Naive thymus-derived CD4-positive, alpha-beta T cell (primary cell): ENCODE measurements around the gene XAGE3. TPM values are rescaled to one million over a fixed set of nuclear protein-coding genes. Genes with fewer than 3 reads are reported as not detected.
A peak's percentile ranks its signal among the peaks of the same experiment; 100 is the strongest.
"Not testable (repeated sequence)": the region's sequence is repeated elsewhere in the genome, so short reads cannot be mapped to it uniquely, and the experiment has no call there.

Experiments
- ATAC-seq: fragments of 150-1000 bp; cut with Tn5 transposase; 2 replicates; pipeline ENCODE4 v1.10.0; 2021; ENCODE audit warnings: mild to moderate bottlenecking, moderate library complexity
- CTCF ChIA-PET: fragments of 350-600 bp; sonication (Branson Sonifier 250); formaldehyde crosslinking; loops from one replicate; lab custom pipeline; 2021; ENCODE audit warnings: antibody characterized with exemption; lab: Charles Lee
- POLR2A ChIA-PET: fragments of 350-600 bp; sonication (Branson Sonifier 250); formaldehyde crosslinking; loops from one replicate; lab custom pipeline; 2021; ENCODE audit warnings: antibody characterized with exemption, inconsistent platforms; lab: Charles Lee
- DNase-seq, 9 donors: peaks; one replicate each; pipeline versions ENCODE4 v3.0.0 to v3.0.0-alpha.2; 2020 to 2022; ENCODE audit warnings: mixed read lengths in 1 of 9
- H3K27ac ChIP-seq: one replicate; pipeline ENCODE4 v1.7.0; 2013; ENCODE audit warnings: mild to moderate bottlenecking, low read depth, low read length, moderate library complexity
- H3K27me3 ChIP-seq, 2 donors: one replicate each; pipeline ENCODE4 v1.7.0; 2013; ENCODE audit warnings: low read length in 2 of 2, mild to moderate bottlenecking in 2 of 2, moderate library complexity in 2 of 2; ENCODE audit not compliant: control insufficient read depth in 2 of 2, insufficient read depth in 2 of 2
- H3K36me3 ChIP-seq, 3 experiments: 1 replicate in 2 of 3; 2 replicates in 1 of 3; pipeline ENCODE4 v1.7.0; 2013; ENCODE audit warnings: low read length in 3 of 3, mild to moderate bottlenecking in 3 of 3, moderate library complexity in 1 of 3; ENCODE audit not compliant: insufficient read depth in 3 of 3, control insufficient read depth in 2 of 3
- H3K4me1 ChIP-seq, 2 donors: one replicate each; pipeline ENCODE4 v1.7.0; 2013; ENCODE audit warnings: low read length in 2 of 2, mild to moderate bottlenecking in 2 of 2, moderate library complexity in 1 of 2; ENCODE audit not compliant: control insufficient read depth in 2 of 2, insufficient read depth in 2 of 2
- H3K4me3 ChIP-seq: 2 replicates; pipeline ENCODE4 v1.7.0; 2013; ENCODE audit warnings: mild to moderate bottlenecking, low read length
- H3K9me3 ChIP-seq, 3 experiments: 1 replicate in 2 of 3; 2 replicates in 1 of 3; pipeline ENCODE4 v1.7.0; 2013; ENCODE audit warnings: low read length in 3 of 3; ENCODE audit not compliant: control insufficient read depth in 2 of 3
- H3K27ac Mint-ChIP-seq, 9 donors: one replicate each; pipeline ENCODE4 v1.8.0; 2020 to 2022; ENCODE audit warnings: mixed read lengths in 9 of 9, mild to moderate bottlenecking in 8 of 9, moderate library complexity in 5 of 9, inconsistent platforms in 2 of 9
- H3K27me3 Mint-ChIP-seq, 5 donors: one replicate each; pipeline ENCODE4 v1.8.0; 2021 to 2022; ENCODE audit warnings: mixed read lengths in 5 of 5, mild to moderate bottlenecking in 1 of 5
- H3K36me3 Mint-ChIP-seq, 5 donors: one replicate each; pipeline ENCODE4 v1.8.0; 2020 to 2022; ENCODE audit warnings: mixed read lengths in 5 of 5, mild to moderate bottlenecking in 3 of 5, inconsistent platforms in 1 of 5
- H3K4me1 Mint-ChIP-seq, 7 donors: one replicate each; pipeline ENCODE4 v1.8.0; 2020 to 2022; ENCODE audit warnings: mixed read lengths in 7 of 7, mild to moderate bottlenecking in 3 of 7, inconsistent platforms in 1 of 7
- H3K4me3 Mint-ChIP-seq, 10 donors: one replicate each; pipeline ENCODE4 v1.8.0; 2020 to 2022; ENCODE audit warnings: mild to moderate bottlenecking in 10 of 10, mixed read lengths in 10 of 10, moderate library complexity in 6 of 10, inconsistent platforms in 2 of 10
- H3K9me3 Mint-ChIP-seq, 11 donors: one replicate each; pipeline ENCODE4 v1.8.0; 2020 to 2022; ENCODE audit warnings: mixed read lengths in 11 of 11, mild to moderate bottlenecking in 4 of 11, inconsistent platforms in 1 of 11, moderate library complexity in 1 of 11
- intact Hi-C, 2 donors: fragments of 100-400 bp; cut with micrococcal nuclease; formaldehyde crosslinking; loops; one replicate each; pipeline ENCODE4 v1.15.1; 2023
- polyA plus RNA-seq, 2 donors: library from polyadenylated mRNA; unstranded; fragments of 300-500 nt; fragmentation: Illumina TruSeq; gene quantifications; one replicate each; pipeline ENCODE4 v1.2.3, GENCODE V29; 2021
- total RNA-seq, 6 experiments: library from RNA in 5 of 6; stranded (reverse) in 5 of 6; gene quantifications; 1 replicate in 5 of 6; 2 replicates in 1 of 6; pipeline ENCODE4 v1.2.3 and lab custom pipeline; 2021 to 2026

XAGE3 gene
- total and polyA plus RNA-seq, 7 experiments from 2014 or later: not detected

DNA sequence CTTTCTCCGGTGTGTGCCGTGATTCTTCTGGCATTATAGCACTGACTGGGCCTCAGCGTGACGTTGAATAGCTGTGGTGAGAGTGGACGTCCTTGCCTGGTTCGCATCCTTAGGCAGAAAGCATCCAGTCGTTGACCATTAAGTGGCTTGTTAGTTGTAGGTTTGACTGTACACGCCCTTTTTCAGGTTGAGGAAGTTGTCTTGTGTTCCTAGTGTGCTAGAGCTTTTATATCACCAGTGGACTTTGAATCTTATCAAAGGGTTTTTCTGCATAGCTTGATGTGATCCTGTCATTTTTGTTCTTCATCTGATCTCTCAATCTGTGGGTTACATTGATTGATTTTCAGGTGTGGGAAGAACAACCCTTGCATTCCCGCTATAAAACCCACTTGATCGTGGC is 37.6 kb upstream of the XAGE3 start:
- H3K27ac ChIP-seq, H3K9me3 Mint-ChIP-seq, H3K4me1 ChIP-seq, H3K4me3 Mint-ChIP-seq, H3K4me3 ChIP-seq, H3K27ac Mint-ChIP-seq, POLR2A ChIA-PET, H3K9me3 ChIP-seq, H3K27me3 Mint-ChIP-seq, H3K27me3 ChIP-seq, H3K36me3 Mint-ChIP-seq, ATAC-seq, CTCF ChIA-PET, H3K36me3 ChIP-seq, DNase-seq, intact Hi-C loops, H3K4me1 Mint-ChIP-seq: not testable (repeated sequence)

DNA sequence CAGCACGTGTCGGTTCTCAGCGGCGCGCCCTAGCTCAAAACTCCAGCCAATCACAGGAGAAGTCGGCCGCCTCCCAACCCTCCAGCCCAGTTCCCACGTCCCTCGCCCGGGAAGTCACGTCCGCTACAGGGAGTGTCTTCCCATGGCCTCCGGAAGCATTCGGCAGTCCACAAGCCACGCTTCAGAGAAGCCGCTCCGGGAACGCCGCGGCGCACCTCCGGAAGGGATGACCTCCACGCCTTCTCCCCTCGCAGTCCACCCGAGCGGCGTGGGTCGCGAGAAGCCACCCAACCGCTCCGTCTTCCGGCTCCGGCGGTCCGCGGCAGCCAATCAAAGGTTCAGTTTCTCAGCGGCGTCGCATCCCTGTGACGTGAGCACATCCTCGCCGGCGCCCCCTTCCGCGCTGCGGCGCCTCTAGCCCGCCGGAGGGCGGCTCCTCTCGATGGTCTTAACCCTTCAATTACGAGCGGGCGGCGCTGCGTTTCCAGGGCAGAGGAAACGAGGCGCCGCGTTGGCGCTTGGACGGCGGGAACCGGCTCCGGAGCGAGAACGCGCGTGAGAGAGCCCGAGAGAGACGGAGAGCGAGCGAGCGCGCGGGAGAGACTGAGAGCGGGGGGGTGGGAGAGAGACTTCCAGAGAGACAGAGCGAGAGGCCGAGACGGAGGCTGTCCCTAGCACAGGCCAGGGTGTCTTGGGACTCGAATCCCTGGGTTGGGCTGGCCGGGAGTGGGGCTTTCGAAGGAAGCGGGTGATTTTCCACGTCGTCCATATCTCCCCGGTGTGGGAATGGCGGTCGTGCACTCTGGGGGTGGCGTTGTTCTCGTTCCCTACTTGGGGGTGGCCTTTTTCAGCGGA is 29.2 kb upstream of the XAGE3 start, which contains the start of gene FAM156B:
Gene FAM156B, plus strand, starts transcription at position 476 of the 855 bp plus-strand sequence. CDS start 9,896 bp downstream, outside the sequence.
- peak; percentile 97 for ATAC-seq
- H3K27ac Mint-ChIP-seq, H3K27me3 ChIP-seq, H3K4me3 ChIP-seq, H3K36me3 ChIP-seq, H3K27ac ChIP-seq, CTCF ChIA-PET, H3K4me1 ChIP-seq, DNase-seq, intact Hi-C loops, H3K9me3 Mint-ChIP-seq, H3K4me1 Mint-ChIP-seq, H3K4me3 Mint-ChIP-seq, H3K27me3 Mint-ChIP-seq, POLR2A ChIA-PET, H3K9me3 ChIP-seq, H3K36me3 Mint-ChIP-seq: not testable (repeated sequence)

DNA sequence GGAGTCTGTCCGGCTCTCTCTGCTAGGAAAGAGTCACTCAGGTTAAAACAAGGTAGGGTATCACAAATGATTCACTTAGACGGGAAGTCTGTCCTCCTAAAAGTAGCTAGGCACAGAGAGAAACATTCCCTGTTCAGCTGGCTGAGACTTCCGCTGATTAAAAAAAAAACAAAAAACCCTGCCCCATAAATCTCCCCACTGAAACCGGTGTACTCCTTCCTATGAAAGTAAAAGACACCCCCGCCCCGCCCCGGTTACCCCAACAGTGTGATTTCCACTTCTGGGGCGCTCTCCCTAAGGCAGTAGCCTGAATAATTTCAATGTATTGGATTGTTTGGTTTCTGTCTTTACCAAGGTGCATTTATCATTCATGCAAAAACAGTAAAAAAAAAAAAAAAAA is 28.6 kb upstream of the XAGE3 start:
- H3K27me3 ChIP-seq, CTCF ChIA-PET, H3K4me1 Mint-ChIP-seq: not testable (repeated sequence)

DNA sequence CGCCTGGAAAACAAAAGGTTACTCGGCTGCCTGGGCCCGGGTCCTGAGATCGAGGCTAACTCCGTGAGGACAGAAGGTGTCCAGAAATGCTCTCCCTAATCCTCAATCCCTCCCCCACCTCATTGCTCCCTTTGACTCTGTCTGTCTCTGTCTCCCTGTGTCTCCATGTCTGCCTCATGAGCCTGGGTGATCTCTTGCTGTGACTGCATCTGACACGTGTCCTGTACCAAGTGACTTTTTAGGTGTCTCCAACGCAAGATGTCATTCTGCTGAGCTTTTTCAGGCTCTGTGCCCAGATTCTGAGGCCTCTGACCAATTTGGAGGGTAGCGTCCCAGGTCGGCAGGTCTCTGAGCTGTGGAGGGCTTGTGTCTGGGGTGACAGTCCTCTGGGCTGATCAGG is 20.2 kb upstream of the XAGE3 start:
- ATAC-seq, H3K36me3 ChIP-seq, H3K27me3 ChIP-seq, H3K4me1 Mint-ChIP-seq, H3K9me3 Mint-ChIP-seq, CTCF ChIA-PET, POLR2A ChIA-PET, H3K27ac ChIP-seq, H3K27ac Mint-ChIP-seq, H3K4me3 Mint-ChIP-seq, H3K4me3 ChIP-seq, H3K36me3 Mint-ChIP-seq, intact Hi-C loops, DNase-seq, H3K4me1 ChIP-seq, H3K9me3 ChIP-seq, H3K27me3 Mint-ChIP-seq: not testable (repeated sequence)

More for the DNA sequence above, 28.6 kb upstream of the XAGE3 start:
- ATAC-seq, DNase-seq, intact Hi-C loops, H3K4me1 ChIP-seq, H3K27me3 Mint-ChIP-seq, H3K4me3 ChIP-seq, H3K36me3 Mint-ChIP-seq, H3K27ac ChIP-seq, H3K9me3 Mint-ChIP-seq, H3K9me3 ChIP-seq, H3K4me3 Mint-ChIP-seq, H3K36me3 ChIP-seq, H3K27ac Mint-ChIP-seq, POLR2A ChIA-PET: not testable (repeated sequence)

DNA sequence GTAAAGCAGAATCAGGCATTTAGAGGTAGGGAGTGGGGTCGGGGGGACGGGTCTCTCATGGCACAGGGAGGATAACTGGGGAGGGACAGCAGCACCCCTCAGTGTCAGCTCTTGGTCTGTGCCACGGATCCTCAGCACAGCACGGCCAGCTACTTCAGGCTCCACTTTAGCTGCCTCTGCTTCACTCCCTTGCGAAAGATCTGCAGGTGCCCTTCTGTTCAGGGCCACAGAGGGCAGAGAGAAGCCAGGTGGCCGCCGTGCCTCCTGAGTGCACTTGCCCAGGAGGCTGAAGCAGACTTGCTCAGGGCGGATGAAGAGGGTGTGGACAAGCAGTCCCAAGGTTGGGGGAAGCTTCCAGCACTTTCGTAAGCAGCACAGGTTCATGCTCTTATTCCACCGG is 19.6 kb upstream of the XAGE3 start:
- DNase-seq, H3K9me3 ChIP-seq, H3K4me3 ChIP-seq, H3K4me1 ChIP-seq, H3K36me3 Mint-ChIP-seq, H3K27me3 ChIP-seq, H3K27ac ChIP-seq, H3K9me3 Mint-ChIP-seq, H3K4me3 Mint-ChIP-seq, CTCF ChIA-PET, intact Hi-C loops, ATAC-seq, H3K36me3 ChIP-seq, H3K27me3 Mint-ChIP-seq, H3K27ac Mint-ChIP-seq, H3K4me1 Mint-ChIP-seq, POLR2A ChIA-PET: not testable (repeated sequence)

DNA sequence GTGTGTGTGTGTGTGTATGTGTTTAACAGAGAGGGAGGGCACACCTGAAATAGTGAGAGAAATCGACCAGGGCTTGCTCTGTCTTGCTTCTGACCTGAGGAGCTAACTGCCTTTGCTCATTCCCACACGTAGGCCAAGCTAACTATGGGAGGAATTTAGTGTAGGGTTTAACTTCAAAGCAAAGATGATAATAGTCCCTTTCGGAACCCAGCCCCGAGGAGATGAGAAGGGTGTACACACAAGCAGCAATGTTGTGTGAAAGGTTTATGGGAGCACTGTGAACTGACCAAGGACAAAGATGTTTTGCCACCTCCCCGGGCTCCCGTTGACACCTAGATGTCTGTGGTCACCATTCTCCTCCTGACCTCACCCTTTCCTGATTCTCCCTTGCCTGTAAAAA is 8.5 kb upstream of the XAGE3 start:
- POLR2A ChIA-PET: interaction anchor here (0.7 kb wide), 1 partner anchor 118 kb away, joined by 4 read pairs; no protein-coding TSS in a partner anchor
- H3K4me1 ChIP-seq, ATAC-seq, H3K4me3 ChIP-seq, H3K9me3 Mint-ChIP-seq, H3K27me3 Mint-ChIP-seq, H3K27me3 ChIP-seq, H3K4me1 Mint-ChIP-seq, H3K36me3 Mint-ChIP-seq, DNase-seq, H3K27ac Mint-ChIP-seq, H3K36me3 ChIP-seq, H3K4me3 Mint-ChIP-seq, intact Hi-C loops, H3K27ac ChIP-seq, CTCF ChIA-PET, H3K9me3 ChIP-seq: not testable (repeated sequence)

DNA sequence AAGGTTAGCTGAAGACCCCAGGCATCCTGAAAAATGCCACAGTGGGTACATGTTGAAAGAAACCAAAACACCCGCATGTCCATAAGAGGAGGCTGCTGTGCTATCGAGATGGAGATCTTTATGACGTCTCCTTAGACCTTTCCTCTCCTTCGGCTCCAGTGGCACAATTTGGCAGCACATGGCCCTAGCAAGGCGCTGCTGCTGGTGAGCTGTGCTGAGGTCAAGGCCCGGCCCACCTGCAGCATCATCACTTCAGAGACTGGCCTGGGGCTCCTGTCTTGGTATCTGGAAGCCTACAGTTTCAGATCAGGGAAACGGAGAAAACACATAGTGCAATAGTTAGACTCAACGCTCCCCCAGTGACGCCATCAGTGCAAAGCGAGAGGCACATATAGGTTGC is 7.6 kb upstream of the XAGE3 start:
- H3K4me3 ChIP-seq, CTCF ChIA-PET, H3K9me3 Mint-ChIP-seq, H3K4me1 Mint-ChIP-seq, H3K36me3 Mint-ChIP-seq, H3K4me1 ChIP-seq, DNase-seq, ATAC-seq, H3K4me3 Mint-ChIP-seq, H3K36me3 ChIP-seq, H3K27me3 Mint-ChIP-seq, H3K27ac Mint-ChIP-seq, POLR2A ChIA-PET, H3K27ac ChIP-seq, intact Hi-C loops, H3K9me3 ChIP-seq, H3K27me3 ChIP-seq: not testable (repeated sequence)
